IMR-90 (cell line): Measurements from ENCODE around the gene WDR45B. TPM values are rescaled to one million over a fixed set of nuclear protein-coding genes. Genes with fewer than 3 reads are reported as not detected.

Experiments used
- ATAC-seq: fragments of 200-7000 bp; cut with Tn5 transposase; 2 replicates; pipeline ENCODE4 v1.9.1; 2020; ENCODE audit warnings: low read depth, mild to moderate bottlenecking, moderate library complexity
- BruUV-seq: library from RNA; stranded (reverse); fragments of 400-500 nt; replicated peaks from 2 replicates; lab custom pipeline; 2021; lab: Mats Ljungman, UMichigan
- CTCF ChIA-PET: fragments of 300-600 bp; formaldehyde crosslinking; extraction: SDS; loops from one replicate; lab custom pipeline; 2021; ENCODE audit warnings: antibody characterized with exemption; lab: Yijun Ruan, JAX
- POLR2A ChIA-PET: fragments of 300-600 bp; sonication (Branson Sonifier 250); formaldehyde crosslinking; loops from one replicate; lab custom pipeline; 2022; ENCODE audit warnings: antibody characterized with exemption; ENCODE audit not compliant: unreplicated experiment; lab: Charles Lee
- DNase-seq: peaks from one replicate; pipeline ENCODE4 v3.0.0; 2013
- H2AFZ ChIP-seq: replicated peaks from 2 replicates; pipeline ENCODE3; 2013; ENCODE audit warnings: low read length, mild to moderate bottlenecking; ENCODE audit not compliant: poor library complexity
- H2AK5ac ChIP-seq: 2 replicates; pipeline ENCODE4 v1.6.1; 2013; ENCODE audit warnings: low read depth, low read length, inconsistent platforms
- H2AK9ac ChIP-seq: replicated peaks from 2 replicates; pipeline ENCODE3; 2013; ENCODE audit warnings: mild to moderate bottlenecking, low read depth, low read length, moderate library complexity; ENCODE audit not compliant: poor library complexity
- H2BK120ac ChIP-seq: 2 replicates; pipeline ENCODE4 v1.6.1; 2013; ENCODE audit warnings: low read depth, low read length, inconsistent platforms
- H2BK15ac ChIP-seq: 3 replicates; pipeline ENCODE4 v1.6.1; 2013; ENCODE audit warnings: low read depth, low read length, inconsistent platforms
- H2BK20ac ChIP-seq: 2 replicates; pipeline ENCODE4 v1.6.1; 2013; ENCODE audit warnings: low read depth, mild to moderate bottlenecking, inconsistent platforms, low read length, moderate library complexity
- H2BK5ac ChIP-seq: 2 replicates; pipeline ENCODE4 v1.6.1; 2013; ENCODE audit warnings: mild to moderate bottlenecking, low read depth, low read length, inconsistent platforms; ENCODE audit not compliant: poor library complexity, severe bottlenecking
- H3K14ac ChIP-seq: replicated peaks from 2 replicates; pipeline ENCODE4 v1.6.1; 2013; ENCODE audit warnings: low read depth, low read length, inconsistent platforms
- H3K18ac ChIP-seq: 2 replicates; pipeline ENCODE4 v1.6.1; 2013; ENCODE audit warnings: low read depth, low read length, control low read depth
- H3K23ac ChIP-seq: 2 replicates; pipeline ENCODE4 v1.6.1; 2013; ENCODE audit warnings: low read depth, low read length, inconsistent platforms
- H3K27ac ChIP-seq: 2 replicates; pipeline ENCODE4 v1.5.1; 2013; ENCODE audit warnings: mild to moderate bottlenecking, control low read depth, low read length; ENCODE audit not compliant: insufficient read depth
- H3K27me3 ChIP-seq: 2 replicates; pipeline ENCODE4 v1.6.1; 2013; ENCODE audit warnings: low read length; ENCODE audit not compliant: control insufficient read depth, insufficient read depth
- H3K36me3 ChIP-seq: 2 replicates; pipeline ENCODE4 v1.6.1; 2013; ENCODE audit warnings: low read length, mixed read lengths; ENCODE audit not compliant: control insufficient read depth, insufficient read depth
- H3K4ac ChIP-seq: 2 replicates; pipeline ENCODE4 v1.6.1; 2013; ENCODE audit warnings: low read depth, low read length, inconsistent platforms
- H3K4me1 ChIP-seq: 2 replicates; pipeline ENCODE4 v1.6.1; 2013; ENCODE audit warnings: low read length, mixed read lengths; ENCODE audit not compliant: control insufficient read depth, insufficient read depth
- H3K4me2 ChIP-seq: 2 replicates; pipeline ENCODE4 v1.6.1; 2013; ENCODE audit warnings: low read depth, mild to moderate bottlenecking, control low read depth, low read length, moderate library complexity
- H3K4me3 ChIP-seq: 2 replicates; pipeline ENCODE4 v1.5.1; 2013; ENCODE audit warnings: low read depth, mild to moderate bottlenecking, control low read depth, low read length, moderate library complexity; ENCODE audit not compliant: insufficient read depth
- H3K56ac ChIP-seq: 2 replicates; pipeline ENCODE4 v1.6.1; 2013; ENCODE audit warnings: low read length, inconsistent platforms; ENCODE audit not compliant: insufficient read depth; ENCODE audit errors: extremely low read depth
- H3K79me1 ChIP-seq, 2 experiments: 2 replicates each; pipeline ENCODE4 v1.6.1; 2013; ENCODE audit warnings: low read length in 2 of 2, inconsistent platforms in 1 of 2, low read depth in 1 of 2
- H3K9ac ChIP-seq: 2 replicates; pipeline ENCODE4 v1.6.1; 2013; ENCODE audit warnings: low read depth, low read length, control low read depth
- H3K9me1 ChIP-seq: 2 replicates; pipeline ENCODE4 v1.6.1; 2013; ENCODE audit warnings: low read length, inconsistent platforms; ENCODE audit not compliant: insufficient read depth
- H3K9me3 ChIP-seq: 2 replicates; pipeline ENCODE4 v1.6.1; 2013; ENCODE audit warnings: low read length; ENCODE audit not compliant: control insufficient read depth, insufficient read depth
- H4K20me1 ChIP-seq: 2 replicates; pipeline ENCODE4 v1.6.1; 2013; ENCODE audit warnings: low read length, inconsistent platforms; ENCODE audit not compliant: insufficient read depth
- H4K5ac ChIP-seq: 2 replicates; pipeline ENCODE4 v1.6.1; 2013; ENCODE audit warnings: mild to moderate bottlenecking, low read depth, low read length, control low read depth
- H4K8ac ChIP-seq, 2 experiments: 2 replicates each; pipeline ENCODE4 v1.6.1; 2013; ENCODE audit warnings: low read depth in 2 of 2, low read length in 2 of 2, control low read depth in 1 of 2, inconsistent platforms in 1 of 2
- H4K91ac ChIP-seq: 2 replicates; pipeline ENCODE4 v1.6.1; 2013; ENCODE audit warnings: low read depth, low read length, inconsistent platforms; ENCODE audit not compliant: insufficient read depth
- BHLHE40 ChIP-seq: fragments of 150-350 bp; IDR thresholded peaks from 2 replicates; pipeline ENCODE4 v1.6.1; 2016; ENCODE audit warnings: mild to moderate bottlenecking, low read depth, low read length
- CEBPB ChIP-seq: IDR thresholded peaks from 2 replicates; pipeline ENCODE4 v1.6.1; 2012; ENCODE audit warnings: low read depth, low read length, improper control_type of control experiment
- CHD1 ChIP-seq: IDR thresholded peaks from 2 replicates; pipeline ENCODE4 v1.6.1; 2012; ENCODE audit warnings: low read depth, low read length, improper control_type of control experiment
- MAFK ChIP-seq: IDR thresholded peaks from 2 replicates; pipeline ENCODE4 v1.6.1; 2012; ENCODE audit warnings: low read depth, low read length, improper control_type of control experiment
- MAZ ChIP-seq: IDR thresholded peaks from 2 replicates; pipeline ENCODE4 v1.6.1; 2012; ENCODE audit warnings: low read depth, mild to moderate bottlenecking, low read length, improper control_type of control experiment, moderate library complexity, borderline replicate concordance
- MXI1 ChIP-seq: IDR thresholded peaks from 2 replicates; pipeline ENCODE4 v1.6.1; 2012; ENCODE audit warnings: low read depth, mild to moderate bottlenecking, low read length, moderate library complexity, borderline replicate concordance
- NFE2L2 ChIP-seq: fragments of 150-350 bp; IDR thresholded peaks from 2 replicates; pipeline ENCODE4 v1.6.1; 2016; ENCODE audit warnings: low read depth, mild to moderate bottlenecking, low read length
- RAD21 ChIP-seq: IDR thresholded peaks from 2 replicates; pipeline ENCODE4 v1.6.1; 2012; ENCODE audit warnings: low read length, improper control_type of control experiment
- RFX5 ChIP-seq: IDR thresholded peaks from 2 replicates; pipeline ENCODE4 v1.8.0; 2012; ENCODE audit warnings: low read depth, mild to moderate bottlenecking, low read length, moderate library complexity
- SMC3 ChIP-seq: fragments of 150-350 bp; IDR thresholded peaks from 2 replicates; pipeline ENCODE4 v1.6.1; 2016; ENCODE audit warnings: low read depth, mild to moderate bottlenecking, antibody characterized with exemption, low read length, moderate library complexity
- WGBS, 2 experiments: methylation state at CpG; one replicate each; pipeline versions ENCODE4 v1.1.5 to v1.1.7; 2013; ENCODE audit warnings: missing lambda C conversion rate in 2 of 2; ENCODE audit not compliant: insufficient read length in 1 of 2; ENCODE audit errors: extremely low coverage in 2 of 2; 5-methylcytosine and 5-hydroxymethylcytosine counted together
- dilution Hi-C: fragments of 300-500 bp; cut with HindIII; formaldehyde crosslinking; loops from one replicate; pipeline ENCODE4 v1.14.3; 2018; ENCODE audit warnings: low sequenced_read_pairs; ENCODE audit not compliant: unreplicated experiment
- in situ Hi-C: fragments of 300-500 bp; cut with MboI; formaldehyde crosslinking; loops from 3 replicates; pipeline ENCODE4 v1.14.3; 2019; ENCODE audit warnings: low sequenced_read_pairs, inconsistent platforms, mixed read lengths
- intact Hi-C: fragments of 100-400 bp; cut with micrococcal nuclease; formaldehyde crosslinking; loops from 2 replicates; pipeline ENCODE4 v1.10.0; 2022
- polyA plus RNA-seq, 3 experiments: library from polyadenylated mRNA; depleted of rRNA; stranded (reverse); fragments of >200 nt; gene quantifications; 2 replicates each; pipeline ENCODE4 v1.2.3, GENCODE V29; 2012; ENCODE audit warnings: low replicate concordance in 1 of 3
- total RNA-seq: library from RNA; depleted of rRNA; stranded (reverse); fragments of >200 nt; gene quantifications from 2 replicates; pipeline ENCODE4 v1.2.3, GENCODE V29; 2012
- TF ChIP-seq, protein P1 (sequence below): fragments of 150-350 bp; IDR thresholded peaks from 2 replicates; pipeline ENCODE4 v1.6.1; 2016; ENCODE audit warnings: low read depth, mild to moderate bottlenecking, low read length, moderate library complexity, borderline replicate concordance
- TF ChIP-seq, protein P2 (sequence below): fragments of 150-350 bp; IDR thresholded peaks from 2 replicates; pipeline ENCODE4 v1.6.1; 2017; ENCODE audit warnings: mild to moderate bottlenecking, antibody characterized with exemption, low read length, low read depth

WDR45B gene
- total and polyA plus RNA-seq, 2 of the 4 experiments (the other 2 are of a cell fraction), result 98.2 to 110 TPM

DNA sequence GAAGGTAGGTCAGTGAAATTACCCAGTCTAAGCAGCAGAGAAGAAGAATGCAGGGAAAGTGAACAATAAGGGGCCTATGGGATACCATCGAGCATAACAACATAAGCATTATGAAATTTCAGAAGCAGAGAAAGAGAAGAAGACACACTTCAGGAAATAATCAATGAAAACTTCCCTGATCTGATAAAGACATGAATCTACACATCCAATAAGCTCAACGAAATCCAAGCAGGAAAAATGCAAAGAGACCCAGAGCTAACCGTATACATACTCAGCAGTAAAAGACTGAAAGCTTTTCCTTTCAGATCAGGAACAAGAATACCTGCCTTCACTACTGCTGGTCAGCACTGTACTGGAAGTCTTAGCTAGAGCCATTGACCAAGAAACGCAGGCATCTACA, 38.6 kb downstream of the WDR45B start:
- Histone ChIP-seq H3K4me3 (no peak overlapping the region), H2BK120ac (no peak overlapping the region), H3K14ac (no peak overlapping the region), H3K36me3 (peaks cover 30% of the 10 kb centered on the region), H3K9me3 (no peaks in the 10 kb centered on the region), H3K27me3 (no peaks in the 10 kb centered on the region), H2AFZ (no peak overlapping the region), H2AK5ac (no peak overlapping the region), H3K4me2 (no peak overlapping the region), H2BK15ac (no peak overlapping the region), H3K23ac (no peak overlapping the region), H3K9ac (no peak overlapping the region), H3K18ac (no peak overlapping the region), H4K8ac (no peak overlapping the region), H3K56ac (no peak overlapping the region), H4K5ac (no peak overlapping the region), H2BK5ac (no peak overlapping the region), H3K79me1 (peaks cover 12 to 26% of the 10 kb centered on the region in 2 experiments), H3K27ac (no peak overlapping the region), H4K20me1 (no peaks in the 10 kb centered on the region; the same call in 1 of the 2 replicates), H2AK9ac (no peak overlapping the region), H4K91ac (no peak overlapping the region), H2BK20ac (no peak overlapping the region), H3K9me1 (no peaks in the 10 kb centered on the region; the same call in 1 of the 2 replicates), H3K4ac (no peak overlapping the region), H3K4me1 (peaks cover 3% of the 10 kb centered on the region)
- DNase-seq (no peak), ATAC-seq (no peak)
- ChIA-PET POLR2A (no interaction called here), CTCF (no interaction called here)
- no CpG with 5 or more reads among the region's 4 CpGs for WGBS, 2 experiments
- intact Hi-C loops, result no loop called here
- in situ Hi-C loops, result no loop called here
- dilution Hi-C loops, result no loop called here
- BruUV-seq, result no TSS peak
- TF ChIP-seq MXI1, result no peak
- no peak for TF ChIP-seq RFX5
- no peak for TF ChIP-seq CEBPB
- no peak for TF ChIP-seq NFE2L2
- no peak for TF ChIP-seq BHLHE40
- no peak for TF ChIP-seq CHD1
- TF ChIP-seq, protein P1, sequence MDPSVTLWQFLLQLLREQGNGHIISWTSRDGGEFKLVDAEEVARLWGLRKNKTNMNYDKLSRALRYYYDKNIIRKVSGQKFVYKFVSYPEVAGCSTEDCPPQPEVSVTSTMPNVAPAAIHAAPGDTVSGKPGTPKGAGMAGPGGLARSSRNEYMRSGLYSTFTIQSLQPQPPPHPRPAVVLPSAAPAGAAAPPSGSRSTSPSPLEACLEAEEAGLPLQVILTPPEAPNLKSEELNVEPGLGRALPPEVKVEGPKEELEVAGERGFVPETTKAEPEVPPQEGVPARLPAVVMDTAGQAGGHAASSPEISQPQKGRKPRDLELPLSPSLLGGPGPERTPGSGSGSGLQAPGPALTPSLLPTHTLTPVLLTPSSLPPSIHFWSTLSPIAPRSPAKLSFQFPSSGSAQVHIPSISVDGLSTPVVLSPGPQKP, result no peak
- no peak for TF ChIP-seq SMC3
- no peak for TF ChIP-seq RAD21
- TF ChIP-seq, protein P2, sequence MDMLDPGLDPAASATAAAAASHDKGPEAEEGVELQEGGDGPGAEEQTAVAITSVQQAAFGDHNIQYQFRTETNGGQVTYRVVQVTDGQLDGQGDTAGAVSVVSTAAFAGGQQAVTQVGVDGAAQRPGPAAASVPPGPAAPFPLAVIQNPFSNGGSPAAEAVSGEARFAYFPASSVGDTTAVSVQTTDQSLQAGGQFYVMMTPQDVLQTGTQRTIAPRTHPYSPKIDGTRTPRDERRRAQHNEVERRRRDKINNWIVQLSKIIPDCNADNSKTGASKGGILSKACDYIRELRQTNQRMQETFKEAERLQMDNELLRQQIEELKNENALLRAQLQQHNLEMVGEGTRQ, result no peak
- TF ChIP-seq MAFK, result no peak
- no peak for TF ChIP-seq MAZ
